Esophagus squamous epithelium (tissue), 5 donors: Measurements from ENCODE around the gene SERGEF. TPM values are rescaled to one million over a fixed set of nuclear protein-coding genes. Genes with fewer than 3 reads are reported as not detected.

Experiments
- DNase-seq: peaks from one replicate; lab custom pipeline; 2025; lab: John Stamatoyannopoulos, UW
- H3K27ac ChIP-seq, 4 donors: fragments of 200-600 bp; sonication (generic); one replicate each; pipeline ENCODE4 v1.5.1; 2016 to 2019; ENCODE audit warnings: mild to moderate bottlenecking in 1 of 4
- H3K27me3 ChIP-seq, 4 donors: fragments of 200-600 bp; sonication (generic); 1 replicate in 3 of 4; 2 replicates in 1 of 4; pipeline versions ENCODE4 v1.5.1 to v1.6.0; 2017 to 2021; ENCODE audit warnings: antibody characterized with exemption in 1 of 4
- H3K36me3 ChIP-seq, 3 donors: fragments of 200-600 bp; sonication (generic); one replicate each; pipeline ENCODE4 v1.5.1; 2016 to 2019
- H3K4me1 ChIP-seq, 3 donors: fragments of 200-600 bp; sonication (generic); one replicate each; pipeline ENCODE4 v1.5.1; 2017 to 2019
- H3K4me3 ChIP-seq, 4 donors: fragments of 200-600 bp; sonication (generic); 1 replicate in 3 of 4; 2 replicates in 1 of 4; pipeline ENCODE4 v1.5.1; 2016 to 2019; ENCODE audit warnings: mild to moderate bottlenecking in 2 of 4, moderate library complexity in 1 of 4
- H3K9me3 ChIP-seq, 3 donors: fragments of 200-600 bp; sonication (generic); one replicate each; pipeline ENCODE4 v1.5.1; 2016 to 2019
- CTCF ChIP-seq, 6 experiments: fragments of 450-650 bp in 4 of 6; fragments of 200-600 bp in 2 of 6; sonication (generic) in 2 of 6; IDR thresholded peaks; one replicate each; pipeline ENCODE4 v1.5.1; 2016 to 2019; ENCODE audit warnings: antibody characterized with exemption in 6 of 6, mild to moderate bottlenecking in 4 of 6, moderate library complexity in 4 of 6
- POLR2A ChIP-seq, 4 donors: fragments of 450-650 bp; IDR thresholded peaks; one replicate each; pipeline ENCODE4 v1.6.1; 2017; ENCODE audit warnings: antibody characterized with exemption in 4 of 4, mild to moderate bottlenecking in 4 of 4, moderate library complexity in 3 of 4
- WGBS, 2 donors: methylation state at CpG; one replicate each; pipeline ENCODE4 v1.1.5; 2018; 5-methylcytosine and 5-hydroxymethylcytosine counted together
- intact Hi-C: fragments of 100-400 bp; cut with DNase I; formaldehyde crosslinking; loops from one replicate; pipeline ENCODE4 v1.15.0; 2022
- total RNA-seq, 4 donors: library from RNA; depleted of rRNA; stranded (reverse); fragments of >200 nt; gene quantifications; one replicate each; pipeline ENCODE4 v1.1.0, GENCODE V29; 2016
- donor health status: DM: yes; HTN: yes; CAD: no.

The SERGEF gene
- total RNA-seq, 4 donors from 2014 or later = 4.2 to 35.7 (median 13.4) TPM

GRCh38 chr11:17775507-17776211 is 237.2 kb downstream of the SERGEF start:
- H3K27ac ChIP-seq = no peak overlapping the region
- H3K4me1 ChIP-seq = no peaks in the 10 kb centered on the region
- intact Hi-C loops = no loop called here
- no peaks in the 10 kb centered on the region for H3K36me3 ChIP-seq
- 87 to 89% methylated on average over 8 to 11 of the region's 18 CpGs for WGBS, 2 donors
- no peaks in the 10 kb centered on the region for H3K27me3 ChIP-seq
- TF ChIP-seq CTCF (IDR thresholded peaks at IDR 0.05) (no peak), POLR2A (IDR thresholded peaks at IDR 0.05) (no peak)
- H3K9me3 ChIP-seq = no peaks in the 10 kb centered on the region
- DNase-seq = no peak
- H3K4me3 ChIP-seq = no peak overlapping the region

- no peak for DNase-seq
- intact Hi-C loops = no loop called here
- H3K4me1 ChIP-seq = peaks cover 0 to 4% (median 0%) of the 10 kb centered on the region in 3 donors
- H3K27ac ChIP-seq = no peak overlapping the region
- no peaks in the 10 kb centered on the region for H3K9me3 ChIP-seq
- no peak overlapping the region for H3K4me3 ChIP-seq
- 60% methylated on average over 2 of the region's 3 CpGs; no CpG with 5 or more reads in 1 of the 2 donors for WGBS, 2 donors
- no peak for TF ChIP-seq CTCF (IDR thresholded peaks at IDR 0.05)
- TF ChIP-seq POLR2A (IDR thresholded peaks at IDR 0.05) = no peak
- H3K27me3 ChIP-seq = no peaks in the 10 kb centered on the region
- H3K36me3 ChIP-seq = no peaks in the 10 kb centered on the region
These were observed 237.9 kb downstream of the SERGEF start for GRCh38 chr11:17775035-17775348.

GRCh38 chr11:17774232-17775034 is 238.4 kb downstream of the SERGEF start:
- no peaks in the 10 kb centered on the region for H3K9me3 ChIP-seq
- no peak overlapping the region for H3K4me3 ChIP-seq
- H3K36me3 ChIP-seq = no peaks in the 10 kb centered on the region
- H3K4me1 ChIP-seq = peaks cover 0 to 5% (median 0%) of the 10 kb centered on the region in 3 donors
- intact Hi-C loops = no loop called here
- TF ChIP-seq POLR2A (IDR thresholded peaks at IDR 0.05) (no peak), CTCF (IDR thresholded peaks at IDR 0.05) (no peak)
- no peak overlapping the region for H3K27ac ChIP-seq
- DNase-seq = no peak
- H3K27me3 ChIP-seq = no peaks in the 10 kb centered on the region
- WGBS, 2 donors = 81 to 82% methylated on average over 9 of the region's 12 CpGs

GRCh38 chr11:17773674-17774073 is 239.2 kb downstream of the SERGEF start:
- Histone ChIP-seq H3K36me3 (no peaks in the 10 kb centered on the region), H3K9me3 (no peaks in the 10 kb centered on the region), H3K27ac (no peak overlapping the region), H3K4me1 (peaks cover 0 to 5% (median 0%) of the 10 kb centered on the region in 3 donors), H3K27me3 (no peaks in the 10 kb centered on the region), H3K4me3 (no peak overlapping the region)
- intact Hi-C loops = no loop called here
- no peak for TF ChIP-seq POLR2A (IDR thresholded peaks at IDR 0.05)
- no peak for TF ChIP-seq CTCF (IDR thresholded peaks at IDR 0.05)
- DNase-seq = no peak
- WGBS, 2 donors = 87 to 91% methylated on average over 6 of the region's 6 CpGs
